ENCODE results near the gene MRPL58. TPM values are rescaled to one million over a fixed set of nuclear protein-coding genes. Genes with fewer than 3 reads are reported as not detected.

Gene MRPL58
- total RNA-seq, 1 experiment from 2014 or later: 55.2 TPM

GRCh38 chr17:75019710-75020109 lies 7.2 kb downstream of the MRPL58 start:
- DNase-seq (ENCODE audit: low read depth, low spot score) (no peak), ATAC-seq (no peak)
- no peak overlapping the region for H3K4me3 ChIP-seq (ENCODE audit: low read depth in 2 of 2, low read length in 2 of 2)
- BruUV-seq (replicated peaks): no TSS peak
- peaks cover 2% of the 10 kb centered on the region; the same call in 1 of the 2 replicates for H3K36me3 ChIP-seq (ENCODE audit: control insufficient read depth, insufficient read depth, low read length)
- in situ Hi-C loops (cut with HindIII; ENCODE audit: low pct_unique_long_range_greater_than_20kb, low sequenced_read_pairs): no loop called here
- H3K4me1 ChIP-seq (ENCODE audit: control insufficient read depth, insufficient read depth, low read length): no peaks in the 10 kb centered on the region
- TF ChIP-seq, protein P1, sequence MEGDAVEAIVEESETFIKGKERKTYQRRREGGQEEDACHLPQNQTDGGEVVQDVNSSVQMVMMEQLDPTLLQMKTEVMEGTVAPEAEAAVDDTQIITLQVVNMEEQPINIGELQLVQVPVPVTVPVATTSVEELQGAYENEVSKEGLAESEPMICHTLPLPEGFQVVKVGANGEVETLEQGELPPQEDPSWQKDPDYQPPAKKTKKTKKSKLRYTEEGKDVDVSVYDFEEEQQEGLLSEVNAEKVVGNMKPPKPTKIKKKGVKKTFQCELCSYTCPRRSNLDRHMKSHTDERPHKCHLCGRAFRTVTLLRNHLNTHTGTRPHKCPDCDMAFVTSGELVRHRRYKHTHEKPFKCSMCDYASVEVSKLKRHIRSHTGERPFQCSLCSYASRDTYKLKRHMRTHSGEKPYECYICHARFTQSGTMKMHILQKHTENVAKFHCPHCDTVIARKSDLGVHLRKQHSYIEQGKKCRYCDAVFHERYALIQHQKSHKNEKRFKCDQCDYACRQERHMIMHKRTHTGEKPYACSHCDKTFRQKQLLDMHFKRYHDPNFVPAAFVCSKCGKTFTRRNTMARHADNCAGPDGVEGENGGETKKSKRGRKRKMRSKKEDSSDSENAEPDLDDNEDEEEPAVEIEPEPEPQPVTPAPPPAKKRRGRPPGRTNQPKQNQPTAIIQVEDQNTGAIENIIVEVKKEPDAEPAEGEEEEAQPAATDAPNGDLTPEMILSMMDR (IDR thresholded peaks at IDR 0.05): no peak
- TF ChIP-seq POLR2AphosphoS5 (IDR thresholded peaks at IDR 0.05; ENCODE audit: low read depth, low read length) (no peak), SIN3A (IDR thresholded peaks at IDR 0.05; ENCODE audit: borderline replicate concordance, insufficient read depth, low read depth, low read length) (no peak), TCF7L2 (IDR thresholded peaks at IDR 0.05; ENCODE audit: low read depth, low read length) (no peak)
- TF ChIP-seq, protein P2, sequence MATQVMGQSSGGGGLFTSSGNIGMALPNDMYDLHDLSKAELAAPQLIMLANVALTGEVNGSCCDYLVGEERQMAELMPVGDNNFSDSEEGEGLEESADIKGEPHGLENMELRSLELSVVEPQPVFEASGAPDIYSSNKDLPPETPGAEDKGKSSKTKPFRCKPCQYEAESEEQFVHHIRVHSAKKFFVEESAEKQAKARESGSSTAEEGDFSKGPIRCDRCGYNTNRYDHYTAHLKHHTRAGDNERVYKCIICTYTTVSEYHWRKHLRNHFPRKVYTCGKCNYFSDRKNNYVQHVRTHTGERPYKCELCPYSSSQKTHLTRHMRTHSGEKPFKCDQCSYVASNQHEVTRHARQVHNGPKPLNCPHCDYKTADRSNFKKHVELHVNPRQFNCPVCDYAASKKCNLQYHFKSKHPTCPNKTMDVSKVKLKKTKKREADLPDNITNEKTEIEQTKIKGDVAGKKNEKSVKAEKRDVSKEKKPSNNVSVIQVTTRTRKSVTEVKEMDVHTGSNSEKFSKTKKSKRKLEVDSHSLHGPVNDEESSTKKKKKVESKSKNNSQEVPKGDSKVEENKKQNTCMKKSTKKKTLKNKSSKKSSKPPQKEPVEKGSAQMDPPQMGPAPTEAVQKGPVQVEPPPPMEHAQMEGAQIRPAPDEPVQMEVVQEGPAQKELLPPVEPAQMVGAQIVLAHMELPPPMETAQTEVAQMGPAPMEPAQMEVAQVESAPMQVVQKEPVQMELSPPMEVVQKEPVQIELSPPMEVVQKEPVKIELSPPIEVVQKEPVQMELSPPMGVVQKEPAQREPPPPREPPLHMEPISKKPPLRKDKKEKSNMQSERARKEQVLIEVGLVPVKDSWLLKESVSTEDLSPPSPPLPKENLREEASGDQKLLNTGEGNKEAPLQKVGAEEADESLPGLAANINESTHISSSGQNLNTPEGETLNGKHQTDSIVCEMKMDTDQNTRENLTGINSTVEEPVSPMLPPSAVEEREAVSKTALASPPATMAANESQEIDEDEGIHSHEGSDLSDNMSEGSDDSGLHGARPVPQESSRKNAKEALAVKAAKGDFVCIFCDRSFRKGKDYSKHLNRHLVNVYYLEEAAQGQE (IDR thresholded peaks at IDR 0.05; ENCODE audit: insufficient read depth in 1 of 2, low read depth in 2 of 2, low read length in 1 of 2): no peak
- no peak overlapping the region for H3K27ac ChIP-seq (ENCODE audit: low read length)
- H3K27me3 ChIP-seq (ENCODE audit: control insufficient read depth, insufficient read depth, low read length): no peaks in the 10 kb centered on the region
- ChIA-PET CTCF (interaction anchor here (0.6 to 0.7 kb wide), 2 partner anchors 58 to 1529 kb away, joined by 4 to 5 read pairs; no protein-coding TSS in a partner anchor), POLR2A (interaction anchor here (0.6 kb wide), 1 partner anchor 113 kb away, joined by 12 read pairs; no protein-coding TSS in a partner anchor)
- H3K9me3 ChIP-seq (ENCODE audit: control insufficient read depth, insufficient read depth, low read depth, low read length): no peaks in the 10 kb centered on the region
- intact Hi-C loops (cut with micrococcal nuclease; ENCODE audit: unreplicated experiment): no loop called here

GRCh38 chr17:75020331-75021110 lies 8.1 kb downstream of the MRPL58 start:
- Histone ChIP-seq H3K4me1 (ENCODE audit: control insufficient read depth, insufficient read depth, low read length) (no peaks in the 10 kb centered on the region), H3K27ac (ENCODE audit: low read length) (no peak overlapping the region), H3K9me3 (ENCODE audit: control insufficient read depth, insufficient read depth, low read depth, low read length) (no peaks in the 10 kb centered on the region), H3K36me3 (ENCODE audit: control insufficient read depth, insufficient read depth, low read length) (peaks cover 2% of the 10 kb centered on the region; the same call in 1 of the 2 replicates), H3K27me3 (ENCODE audit: control insufficient read depth, insufficient read depth, low read length) (no peaks in the 10 kb centered on the region), H3K4me3 (ENCODE audit: low read depth in 2 of 2, low read length in 2 of 2) (no peak overlapping the region)
- TSS peak; percentile 67 for BruUV-seq (replicated peaks)
- CTCF ChIA-PET: no interaction called here
- ATAC-seq (no peak), DNase-seq (ENCODE audit: low read depth, low spot score) (no peak)
- TF ChIP-seq, protein P2 (IDR thresholded peaks at IDR 0.05; ENCODE audit: insufficient read depth in 1 of 2, low read depth in 2 of 2, low read length in 1 of 2): no peak
- TF ChIP-seq SIN3A (IDR thresholded peaks at IDR 0.05; ENCODE audit: borderline replicate concordance, insufficient read depth, low read depth, low read length): no peak
- TF ChIP-seq TCF7L2 (IDR thresholded peaks at IDR 0.05; ENCODE audit: low read depth, low read length): no peak
- TF ChIP-seq, protein P1 (IDR thresholded peaks at IDR 0.05): no peak
- no peak for TF ChIP-seq POLR2AphosphoS5 (IDR thresholded peaks at IDR 0.05; ENCODE audit: low read depth, low read length)
- POLR2A ChIA-PET: interaction anchor here (0.6 kb wide), 1 partner anchor 113 kb away, joined by 12 read pairs; no protein-coding TSS in a partner anchor
- intact Hi-C loops (cut with micrococcal nuclease; ENCODE audit: unreplicated experiment) (no loop called here), in situ Hi-C loops (cut with HindIII; ENCODE audit: low pct_unique_long_range_greater_than_20kb, low sequenced_read_pairs) (no loop called here)
